OCI-LY3 (cell line): ENCODE data around the gene EYA3.

ENCODE experiments used
- H2AFZ ChIP-seq: fragments of 200-600, 300-600 bp; shearing (Covaris generic); 2 replicates; pipeline ENCODE4 v1.6.0; 2014; ENCODE audit warnings: antibody characterized with exemption, low read depth, low read length
- H3K27ac ChIP-seq: fragments of 200-600, 300-600 bp; sonication (generic); 2 replicates; pipeline ENCODE4 v1.5.1; 2014; ENCODE audit warnings: mild to moderate bottlenecking, low read length, moderate library complexity, mixed read lengths
- H3K27me3 ChIP-seq: fragments of 200-600, 300-600 bp; sonication (generic); 2 replicates; pipeline ENCODE4 v1.6.1; 2014; ENCODE audit warnings: low read depth, low read length, mixed read lengths
- H3K36me3 ChIP-seq: fragments of 200-600, 300-600 bp; sonication (generic); replicated peaks from 2 replicates; pipeline ENCODE3; 2014; ENCODE audit warnings: low read depth, low read length, mixed read lengths
- H3K4me1 ChIP-seq: fragments of 300-600, 200-600 bp; sonication (generic); 2 replicates; pipeline ENCODE4 v1.6.1; 2014; ENCODE audit warnings: low read length, mixed read lengths
- H3K4me2 ChIP-seq: fragments of 200-600, 300-600 bp; sonication (generic); 2 replicates; pipeline ENCODE4 v1.6.1; 2014; ENCODE audit warnings: low read length, mixed read lengths
- H3K4me3 ChIP-seq: fragments of 300-600, 200-600 bp; sonication (generic); 2 replicates; pipeline ENCODE4 v1.5.1; 2014; ENCODE audit warnings: antibody characterized with exemption, mild to moderate bottlenecking, low read length, moderate library complexity
- H3K79me2 ChIP-seq: fragments of 300-600, 200-600 bp; shearing (Covaris generic); 2 replicates; pipeline ENCODE4 v1.6.1; 2014; ENCODE audit warnings: mild to moderate bottlenecking, low read length, mixed read lengths
- H3K9ac ChIP-seq: fragments of 300-600, 200-600 bp; shearing (Covaris generic); 2 replicates; pipeline ENCODE4 v1.6.0; 2014; ENCODE audit warnings: mild to moderate bottlenecking, low read length, moderate library complexity
- H3K9me3 ChIP-seq: fragments of 200-600, 300-600 bp; shearing (Covaris generic); 2 replicates; pipeline ENCODE4 v1.6.1; 2014; ENCODE audit warnings: low read length, mixed read lengths; ENCODE audit not compliant: insufficient read depth
- H4K20me1 ChIP-seq: fragments of 200-600, 300-600 bp; sonication (generic); 2 replicates; pipeline ENCODE4 v1.6.1; 2016; ENCODE audit warnings: low read length, mixed read lengths; ENCODE audit not compliant: insufficient read depth
- EZH2phosphoT487 ChIP-seq: fragments of 200-600 bp; shearing (Covaris generic); IDR thresholded peaks from 2 replicates; pipeline ENCODE4 v1.6.1; 2018; ENCODE audit warnings: antibody characterized with exemption, mixed run types, low read depth
- TF ChIP-seq, protein P1 (sequence below): fragments of 200-600, 300-600 bp; sonication (generic); IDR thresholded peaks from 2 replicates; pipeline ENCODE4 v1.5.1; 2014; ENCODE audit warnings: antibody characterized with exemption, low read length, low read depth

The EYA3 gene

DNA sequence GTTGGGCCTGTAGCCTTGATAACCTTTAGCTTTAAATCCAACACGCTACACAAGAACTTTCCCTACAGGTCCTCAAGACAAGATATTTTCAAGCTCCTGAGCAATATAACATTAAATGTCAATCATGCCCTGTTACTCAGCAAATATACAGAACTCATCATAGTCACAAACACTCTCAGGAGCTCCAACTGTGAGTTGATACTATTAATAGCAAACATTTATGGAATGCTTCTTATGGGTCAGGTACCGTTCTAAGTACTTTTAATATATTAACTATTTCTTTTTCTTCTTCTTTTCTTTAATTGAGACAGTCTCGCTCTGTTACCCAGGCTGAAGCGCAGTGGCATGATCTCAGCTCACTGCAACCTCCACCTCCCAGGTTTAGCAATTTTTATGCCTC, 10.1 kb downstream of the EYA3 start:
- Histone ChIP-seq H3K79me2 (peaks cover 47% of the 10 kb centered on the region), H3K9ac (no peak overlapping the region), H3K4me3 (no peak overlapping the region), H3K27me3 (no peaks in the 10 kb centered on the region), H3K4me1 (peaks cover 30% of the 10 kb centered on the region), H3K9me3 (no peaks in the 10 kb centered on the region), H4K20me1 (no peaks in the 10 kb centered on the region), H3K27ac (no peak overlapping the region), H3K36me3 (no peaks in the 10 kb centered on the region), H2AFZ (no peak overlapping the region), H3K4me2 (no peak overlapping the region)
- TF ChIP-seq, protein P1, sequence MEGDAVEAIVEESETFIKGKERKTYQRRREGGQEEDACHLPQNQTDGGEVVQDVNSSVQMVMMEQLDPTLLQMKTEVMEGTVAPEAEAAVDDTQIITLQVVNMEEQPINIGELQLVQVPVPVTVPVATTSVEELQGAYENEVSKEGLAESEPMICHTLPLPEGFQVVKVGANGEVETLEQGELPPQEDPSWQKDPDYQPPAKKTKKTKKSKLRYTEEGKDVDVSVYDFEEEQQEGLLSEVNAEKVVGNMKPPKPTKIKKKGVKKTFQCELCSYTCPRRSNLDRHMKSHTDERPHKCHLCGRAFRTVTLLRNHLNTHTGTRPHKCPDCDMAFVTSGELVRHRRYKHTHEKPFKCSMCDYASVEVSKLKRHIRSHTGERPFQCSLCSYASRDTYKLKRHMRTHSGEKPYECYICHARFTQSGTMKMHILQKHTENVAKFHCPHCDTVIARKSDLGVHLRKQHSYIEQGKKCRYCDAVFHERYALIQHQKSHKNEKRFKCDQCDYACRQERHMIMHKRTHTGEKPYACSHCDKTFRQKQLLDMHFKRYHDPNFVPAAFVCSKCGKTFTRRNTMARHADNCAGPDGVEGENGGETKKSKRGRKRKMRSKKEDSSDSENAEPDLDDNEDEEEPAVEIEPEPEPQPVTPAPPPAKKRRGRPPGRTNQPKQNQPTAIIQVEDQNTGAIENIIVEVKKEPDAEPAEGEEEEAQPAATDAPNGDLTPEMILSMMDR: no peak
- no peak for TF ChIP-seq EZH2phosphoT487

DNA sequence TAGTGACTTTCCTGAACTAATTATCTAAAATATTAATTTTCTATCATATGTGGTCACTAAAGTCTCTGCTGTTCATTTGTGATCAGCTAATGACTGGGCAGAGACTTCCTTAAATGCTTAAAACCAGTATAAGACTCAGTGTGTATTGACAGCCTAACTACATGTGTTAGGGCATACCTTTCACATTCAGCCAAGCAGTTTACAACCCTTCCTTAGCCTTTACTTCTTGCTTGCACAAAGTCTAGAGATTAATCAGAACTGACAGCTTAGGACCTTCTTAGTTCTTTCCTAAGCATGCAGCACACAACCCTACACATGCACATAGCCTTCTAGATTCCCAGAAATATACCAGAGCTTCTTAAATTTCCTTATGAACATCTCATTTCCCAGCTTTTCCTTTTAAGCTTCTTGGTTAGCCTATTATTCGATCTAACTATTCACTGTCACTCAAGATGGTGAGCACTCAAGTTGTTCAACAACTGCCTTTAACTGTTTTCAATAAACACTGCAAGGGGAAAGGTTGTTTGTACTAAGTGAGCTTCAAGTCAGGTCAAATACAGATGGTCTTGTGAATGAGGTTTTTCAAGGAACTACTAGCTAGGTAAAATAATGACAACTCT, 13.4 kb downstream of the EYA3 start:
- no peak for TF ChIP-seq EZH2phosphoT487
- Histone ChIP-seq H3K36me3 (peaks cover 6% of the 10 kb centered on the region), H3K27me3 (no peaks in the 10 kb centered on the region), H4K20me1 (no peaks in the 10 kb centered on the region), H3K9ac (no peak overlapping the region), H3K9me3 (no peaks in the 10 kb centered on the region), H3K4me1 (peaks cover 48% of the 10 kb centered on the region), H3K27ac (no peak overlapping the region), H2AFZ (no peak overlapping the region), H3K4me2 (no peak overlapping the region), H3K79me2 (peaks cover 50% of the 10 kb centered on the region), H3K4me3 (no peak overlapping the region)

GRCh38 chr1:28073867-28074266, 14.5 kb downstream of the EYA3 start:
- Histone ChIP-seq H3K79me2 (peaks cover 49% of the 10 kb centered on the region), H3K27me3 (no peaks in the 10 kb centered on the region), H3K9me3 (no peaks in the 10 kb centered on the region), H3K9ac (no peak overlapping the region), H3K27ac (no peak overlapping the region), H3K36me3 (peaks cover 10% of the 10 kb centered on the region), H3K4me3 (no peak overlapping the region), H2AFZ (no peak overlapping the region), H4K20me1 (no peaks in the 10 kb centered on the region), H3K4me1 (peaks cover 54% of the 10 kb centered on the region), H3K4me2 (no peak overlapping the region)
- TF ChIP-seq, protein P1: no peak
- TF ChIP-seq EZH2phosphoT487: no peak

- Histone ChIP-seq H3K9me3 (no peaks in the 10 kb centered on the region), H3K4me3 (peak overlapping the region; percentile 41), H4K20me1 (no peaks in the 10 kb centered on the region), H3K4me1 (peaks cover 54% of the 10 kb centered on the region), H3K36me3 (peaks cover 10% of the 10 kb centered on the region), H3K79me2 (peaks cover 52% of the 10 kb centered on the region), H3K4me2 (peak overlapping the region; percentile 65), H3K27ac (peak overlapping the region; percentile 75), H3K27me3 (no peaks in the 10 kb centered on the region), H3K9ac (peak overlapping the region; percentile 35; the same call in 1 of the 2 replicates), H2AFZ (no peak overlapping the region)
- no peak for TF ChIP-seq EZH2phosphoT487
- TF ChIP-seq, protein P1: no peak
These were observed 16.6 kb downstream of the EYA3 start for GRCh38 chr1:28071813-28072212.
